SK-N-MC (cell line): ENCODE results near the gene YEATS2.

Experiments used
- EZH2 ChIP-seq: fragments of 200-600 bp; sonication (generic); IDR thresholded peaks from one replicate; pipeline ENCODE4 v1.6.1; 2017; ENCODE audit warnings: antibody characterized with exemption
- FOXP2 ChIP-seq: optimal IDR thresholded peaks from 2 replicates; pipeline ENCODE3; 2011; ENCODE audit warnings: mild to moderate bottlenecking, moderate library complexity; ENCODE audit not compliant: insufficient read depth; ENCODE audit errors: extremely low read length, control extremely low read depth
- POLR2AphosphoS5 ChIP-seq: IDR thresholded peaks from 2 replicates; pipeline ENCODE4 v1.6.1; 2012; ENCODE audit warnings: mild to moderate bottlenecking, low read depth, low read length, borderline replicate concordance

DNA sequence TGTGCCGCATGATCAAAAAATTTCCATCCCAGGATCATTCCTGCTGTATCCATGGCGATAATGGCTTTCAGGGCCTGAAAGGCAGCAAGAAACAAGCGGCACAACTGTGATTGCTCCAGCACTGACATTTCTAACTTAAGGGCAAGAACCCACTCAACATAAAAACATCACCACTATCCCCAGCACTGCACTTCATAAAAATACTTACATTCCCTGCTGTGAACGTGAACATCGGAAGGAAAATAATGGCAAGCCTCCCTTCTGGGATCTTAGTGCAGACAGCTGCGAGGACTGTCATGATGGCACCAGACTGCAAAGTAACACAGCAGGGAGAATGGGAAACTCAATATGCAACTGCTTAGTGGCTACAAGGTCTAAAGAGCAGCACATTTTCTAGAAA is 135.9 kb downstream of the YEATS2 start:
- TF ChIP-seq FOXP2 (no peak), EZH2 (no peak), POLR2AphosphoS5 (no peak)
